ENCODE results near the gene SLC25A13.
"Not testable (repeated sequence)": the region's sequence is repeated elsewhere in the genome, so short reads cannot be mapped to it uniquely, and the experiment has no call there.

Gene SLC25A13

DNA sequence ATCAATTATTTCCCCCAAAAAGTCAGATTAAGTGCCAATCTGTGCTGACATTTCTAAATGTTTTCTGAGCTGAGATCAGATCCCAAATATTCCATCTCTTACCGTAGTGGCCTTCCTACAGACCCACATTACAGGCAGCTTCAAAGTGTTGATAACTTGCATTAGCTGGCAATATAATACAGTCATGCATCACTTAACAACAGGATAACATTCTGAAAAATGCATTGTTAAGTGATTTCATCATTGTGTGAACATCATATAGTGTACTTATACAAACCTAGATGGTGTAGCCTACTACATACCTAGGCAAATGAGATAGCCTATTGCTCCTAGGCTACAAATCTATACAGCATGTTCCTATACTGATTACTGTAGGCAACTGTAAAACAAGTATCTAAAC lies 22.4 kb downstream of the SLC25A13 start:
- no peak for DNase-seq (ENCODE audit: low read depth)

DNA sequence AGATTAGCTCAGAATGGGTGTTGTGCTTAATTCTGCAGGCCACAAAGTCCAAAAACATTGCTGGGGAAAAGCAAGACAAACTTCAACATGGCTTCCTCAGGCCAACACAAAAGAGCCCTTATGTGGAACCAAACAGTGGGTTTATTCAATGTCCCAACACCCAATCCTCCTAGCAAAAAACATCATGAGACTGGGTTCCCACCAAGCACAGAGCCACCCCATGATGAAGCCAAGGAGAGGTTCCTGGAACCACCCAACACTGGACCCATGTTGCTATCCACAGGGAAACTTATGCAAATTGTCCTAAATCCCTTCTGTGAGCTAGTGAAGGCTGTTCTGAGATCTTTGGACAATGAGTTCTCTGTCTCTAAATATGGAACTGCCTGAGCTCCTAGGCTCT lies 24.0 kb downstream of the SLC25A13 start:
- DNase-seq (ENCODE audit: low read depth) = no peak

DNA sequence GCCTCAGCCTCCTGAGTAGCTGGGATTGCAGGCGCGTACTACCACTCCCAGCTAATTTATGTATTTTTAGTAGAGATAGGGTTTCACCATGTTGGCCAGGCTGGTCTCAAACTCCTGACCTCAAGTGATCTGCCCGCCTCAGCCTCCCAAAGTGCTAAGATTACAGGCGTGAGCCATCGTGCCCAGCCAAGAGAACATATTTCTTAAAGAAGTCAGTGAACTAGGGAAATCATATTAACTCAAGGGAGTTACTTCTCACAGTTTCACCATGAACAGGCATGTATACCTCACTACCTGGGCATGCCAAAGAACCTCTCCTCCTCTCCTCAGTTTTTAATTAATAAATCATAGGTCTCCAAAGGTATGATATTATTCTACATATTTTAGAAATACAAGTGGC lies 24.5 kb downstream of the SLC25A13 start:
- DNase-seq (ENCODE audit: low read depth) = not testable (repeated sequence)

DNA sequence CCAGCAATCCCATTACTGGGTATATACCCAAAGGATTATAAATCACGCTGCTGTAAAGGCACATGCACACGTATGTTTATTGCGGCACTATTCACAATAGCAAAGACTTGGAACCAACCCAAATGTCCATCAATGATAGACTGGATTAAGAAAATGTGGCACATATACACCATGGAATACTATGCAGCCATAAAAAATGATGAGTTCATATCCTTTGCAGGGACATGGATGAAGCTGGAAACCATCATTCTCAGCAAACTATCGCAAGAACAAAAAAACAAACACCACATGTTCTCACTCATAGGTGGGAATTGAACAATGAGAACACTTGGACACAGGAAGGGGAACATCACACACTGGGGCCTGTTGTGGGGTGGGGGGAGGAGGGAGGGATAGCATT lies 28.0 kb downstream of the SLC25A13 start:
- DNase-seq (ENCODE audit: low read depth) = not testable (repeated sequence)

DNA sequence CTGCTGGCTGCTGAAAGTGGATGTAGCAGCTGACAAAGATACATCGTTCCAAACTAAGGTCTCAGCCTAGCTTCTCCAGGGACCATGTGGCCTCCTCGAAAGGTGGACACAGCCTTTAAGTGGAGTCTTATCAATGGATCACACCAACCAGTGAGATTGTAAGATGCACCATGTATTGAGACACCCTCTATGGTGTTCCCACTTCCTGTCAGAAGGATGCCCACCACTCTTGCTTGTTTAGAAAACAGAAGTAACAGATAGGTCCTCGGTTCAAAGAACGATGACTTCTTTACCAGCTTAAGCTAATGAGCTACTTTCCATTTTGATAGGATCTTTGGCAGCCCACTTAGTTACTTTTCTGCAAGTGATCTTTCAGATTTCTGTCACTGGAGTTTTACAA lies 34.3 kb downstream of the SLC25A13 start:
- DNase-seq (ENCODE audit: low read depth) = no peak

DNA sequence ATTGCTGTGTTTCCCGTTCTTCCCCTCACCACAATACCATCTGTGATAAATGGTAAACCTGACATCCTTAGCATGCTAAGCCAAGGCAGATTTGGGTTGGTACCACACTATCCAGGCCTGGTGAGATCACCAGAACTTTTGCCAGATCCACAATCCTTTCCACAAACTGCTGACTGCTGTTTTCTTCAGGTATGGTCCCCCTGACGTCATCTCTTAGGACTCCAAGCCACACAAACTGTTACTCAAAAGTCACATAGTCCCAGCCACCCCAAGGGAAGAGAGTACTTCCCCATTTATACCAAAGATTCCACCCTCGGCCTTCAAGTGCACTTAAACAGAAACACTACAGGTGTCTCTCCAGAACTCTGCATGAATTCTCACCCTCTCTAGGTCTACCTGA lies 34.8 kb downstream of the SLC25A13 start:
- DNase-seq (ENCODE audit: low read depth) = no peak

DNA sequence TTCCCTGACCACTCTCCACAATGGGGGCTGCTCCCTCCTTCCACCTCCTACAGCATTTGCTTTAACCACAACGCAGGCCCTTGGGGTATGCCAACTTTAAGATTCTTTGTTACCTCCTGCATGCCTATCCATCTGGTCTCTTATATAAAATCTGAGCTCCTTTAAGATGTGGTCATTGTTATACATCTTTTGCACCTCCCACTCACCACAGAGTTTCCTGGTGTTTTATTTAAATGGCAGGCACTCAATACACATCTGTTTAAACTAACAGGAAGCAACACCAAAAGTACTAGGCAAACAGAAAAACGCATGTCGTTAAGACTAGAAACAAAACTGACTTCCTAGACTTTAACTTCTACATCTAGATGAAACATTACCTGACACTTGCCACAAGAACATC lies 36.3 kb downstream of the SLC25A13 start:
- no peak for DNase-seq (ENCODE audit: low read depth)

DNA sequence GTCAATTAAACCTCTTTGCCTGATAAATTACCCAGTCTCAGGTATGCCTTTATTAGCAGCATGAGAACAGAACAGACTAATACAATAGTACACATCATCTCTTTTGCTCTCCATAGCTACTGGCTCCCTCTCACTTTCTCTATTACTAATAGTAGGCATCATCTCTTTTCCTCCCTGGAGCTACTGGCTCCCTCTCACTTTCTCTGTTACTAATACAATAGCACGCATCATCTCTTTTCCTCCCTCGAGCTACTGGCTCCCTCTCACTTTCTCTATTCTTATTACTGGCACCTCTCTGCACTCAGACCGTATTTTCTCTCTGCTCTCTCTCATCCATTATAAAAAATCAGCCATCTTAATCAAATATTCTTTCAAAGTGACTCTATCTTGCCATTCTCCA lies 37.1 kb downstream of the SLC25A13 start:
- DNase-seq (ENCODE audit: low read depth) = no peak

DNA sequence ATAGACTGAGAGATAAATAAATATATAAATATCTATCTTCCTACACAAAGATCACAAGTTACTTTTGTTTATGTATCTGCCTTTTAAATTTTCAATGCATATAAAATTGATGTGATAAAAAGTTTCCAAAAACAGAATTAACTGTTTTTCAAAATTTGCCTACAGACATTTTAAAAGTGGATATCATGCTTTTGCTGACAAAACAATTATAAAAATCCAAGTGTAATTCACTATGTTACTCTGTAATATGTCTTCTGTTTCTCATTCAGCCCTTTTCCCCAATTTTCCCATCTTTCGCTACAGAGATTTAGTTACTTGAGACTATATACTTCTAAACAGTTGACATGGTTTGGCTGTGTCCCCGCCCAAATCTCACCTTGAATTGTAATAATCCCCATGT lies 37.7 kb downstream of the SLC25A13 start:
- no peak for DNase-seq (ENCODE audit: low read depth)

DNA sequence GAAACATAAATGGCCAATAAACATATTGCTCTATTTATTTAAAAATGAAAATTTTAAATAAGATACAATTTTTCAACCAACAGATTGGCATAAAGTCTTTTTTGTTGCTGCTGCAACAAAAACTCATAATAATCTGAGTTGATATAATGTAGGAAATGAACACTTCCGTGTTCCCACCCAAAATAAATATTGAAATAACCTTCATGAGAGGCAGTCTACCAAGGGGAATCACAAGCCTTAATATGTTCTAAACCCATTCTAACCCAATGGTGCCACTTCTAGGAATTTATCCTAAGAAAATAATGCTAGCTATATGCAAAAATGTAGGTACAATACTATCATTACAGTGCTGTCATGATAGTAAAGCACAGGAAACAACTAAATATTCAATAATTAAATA lies 39.1 kb downstream of the SLC25A13 start:
- DNase-seq (ENCODE audit: low read depth) = no peak

DNA sequence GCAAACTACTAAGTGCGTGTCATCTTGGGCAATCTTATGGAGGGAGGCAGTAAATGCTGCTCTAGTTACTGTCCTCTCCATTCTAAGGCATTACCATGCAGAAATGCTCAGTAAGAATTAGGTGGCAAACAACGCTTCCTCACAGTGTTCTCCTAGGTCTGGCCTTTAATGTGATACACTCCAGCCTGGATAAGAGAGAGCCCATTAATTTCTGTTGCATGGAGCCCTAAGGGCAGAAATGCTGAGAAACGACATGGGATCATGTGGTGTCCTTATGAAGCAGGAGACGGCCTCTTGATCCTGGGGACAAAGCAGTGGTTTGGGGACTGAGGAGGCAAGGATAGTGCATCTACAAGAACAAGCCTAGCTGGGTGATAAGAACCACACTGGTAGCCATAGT lies 44.0 kb downstream of the SLC25A13 start:
- DNase-seq (ENCODE audit: low read depth) = no peak

DNA sequence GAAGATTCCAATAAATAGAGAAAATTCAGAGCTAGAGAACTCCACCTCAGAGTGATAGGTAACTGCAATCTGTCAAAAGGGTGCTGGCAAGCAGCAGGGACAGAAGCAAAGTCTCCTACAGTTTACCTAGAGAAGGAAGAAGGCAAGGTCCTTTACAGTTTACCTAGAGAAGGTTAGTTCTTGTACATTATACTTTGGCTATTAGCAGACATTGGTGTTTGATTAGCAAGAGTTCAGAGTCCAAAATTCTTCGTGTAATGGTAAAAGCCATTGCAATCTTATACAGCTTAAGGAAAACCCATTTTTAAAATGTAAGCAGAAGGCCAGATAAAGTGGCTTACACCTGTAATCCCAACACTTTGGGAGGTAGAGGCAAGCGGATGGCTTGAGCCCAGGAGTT lies 45.9 kb downstream of the SLC25A13 start:
- DNase-seq (ENCODE audit: low read depth) = no peak

DNA sequence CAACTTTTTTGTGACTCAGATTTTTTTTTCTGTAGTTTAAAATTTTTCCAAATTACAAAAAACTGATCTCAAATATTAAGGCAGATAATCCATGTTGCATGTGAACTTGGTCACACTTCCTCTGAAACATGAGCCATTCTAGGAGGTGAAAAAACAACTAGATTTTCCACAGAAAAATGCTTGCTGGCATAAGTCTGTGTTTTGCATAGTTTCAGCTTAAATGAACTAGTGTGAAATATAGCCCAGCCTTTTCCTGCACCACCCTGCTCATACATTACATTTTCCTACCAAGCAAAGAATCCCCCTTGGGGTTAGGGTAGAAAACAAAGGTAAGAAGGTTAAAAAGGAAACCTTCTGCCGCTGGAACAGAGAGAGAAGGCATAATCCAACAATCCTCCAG lies 48.2 kb downstream of the SLC25A13 start:
- DNase-seq (ENCODE audit: low read depth) = no peak

DNA sequence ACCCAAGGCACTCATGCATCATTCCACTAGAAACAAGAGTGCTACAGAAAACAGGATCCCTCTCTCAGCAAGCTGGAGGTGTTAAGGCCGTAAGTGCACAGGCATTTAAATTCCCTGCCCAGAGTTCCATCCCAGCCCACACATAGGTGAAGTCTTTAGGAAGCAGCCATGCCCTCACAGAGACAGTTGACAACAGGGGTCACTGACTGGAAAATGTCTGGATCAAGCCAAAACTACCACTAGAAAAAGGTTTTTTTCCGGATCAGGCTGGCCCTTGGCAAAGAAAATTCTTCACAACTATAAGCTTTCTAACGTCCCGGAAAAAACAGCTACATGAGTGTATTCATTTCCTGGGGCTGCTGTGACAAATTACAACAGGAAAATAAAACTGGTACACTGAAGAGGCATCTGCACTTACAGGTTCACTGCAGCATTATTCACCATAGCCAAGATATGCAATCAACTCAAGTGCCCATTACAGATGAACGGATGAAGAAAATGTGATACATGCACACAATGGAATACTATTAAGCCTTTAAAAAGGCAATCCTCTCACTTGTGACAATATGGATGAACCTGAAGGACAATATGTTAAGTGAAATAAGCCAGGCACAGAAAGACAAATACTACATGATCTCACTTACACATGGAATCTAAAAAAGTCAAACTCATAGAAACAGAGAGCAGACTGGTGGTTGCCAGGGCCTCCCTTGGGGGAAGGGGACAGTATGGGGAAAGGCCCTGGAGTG lies 52.5 kb downstream of the SLC25A13 start:
- no peak for DNase-seq (ENCODE audit: low read depth)

DNA sequence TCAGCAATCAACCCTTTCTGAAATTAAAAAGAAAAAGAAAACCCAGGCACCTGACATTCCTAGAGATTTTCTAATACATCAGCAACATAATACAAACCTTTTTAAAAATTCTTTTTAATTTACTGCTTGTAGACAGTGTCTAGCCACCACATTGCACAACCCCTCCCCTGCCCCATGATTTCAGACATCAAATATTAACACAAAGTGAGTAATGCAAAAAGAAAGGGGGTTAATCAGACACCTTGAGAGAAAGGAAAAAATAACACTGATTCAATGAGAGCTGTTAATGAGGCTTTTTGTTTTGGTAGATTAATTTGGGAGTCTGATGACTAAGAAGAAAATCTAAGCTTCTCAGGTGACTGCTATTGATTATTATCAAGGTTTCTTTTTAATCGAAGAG lies 55.3 kb downstream of the SLC25A13 start:
- no peak for DNase-seq (ENCODE audit: low read depth)

DNA sequence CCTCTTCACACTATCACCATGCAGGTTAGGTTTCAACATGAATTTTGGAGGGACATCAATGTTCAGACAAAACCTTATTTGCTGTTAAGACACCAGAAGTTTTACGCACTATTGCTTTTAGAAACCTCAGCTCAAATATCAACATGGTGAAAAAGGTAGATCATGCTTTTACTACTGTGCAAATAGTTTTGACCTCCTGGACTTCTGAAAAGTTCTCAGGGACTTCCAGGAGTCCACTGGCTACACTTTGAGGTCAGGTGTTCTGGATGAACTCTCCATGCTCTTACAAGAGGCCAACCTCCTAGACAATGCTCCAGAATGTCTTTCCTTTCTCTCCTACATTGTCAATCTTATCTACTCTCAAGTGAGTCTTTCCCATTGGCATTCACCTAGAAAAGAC lies 55.9 kb downstream of the SLC25A13 start:
- DNase-seq (ENCODE audit: low read depth) = no peak

DNA sequence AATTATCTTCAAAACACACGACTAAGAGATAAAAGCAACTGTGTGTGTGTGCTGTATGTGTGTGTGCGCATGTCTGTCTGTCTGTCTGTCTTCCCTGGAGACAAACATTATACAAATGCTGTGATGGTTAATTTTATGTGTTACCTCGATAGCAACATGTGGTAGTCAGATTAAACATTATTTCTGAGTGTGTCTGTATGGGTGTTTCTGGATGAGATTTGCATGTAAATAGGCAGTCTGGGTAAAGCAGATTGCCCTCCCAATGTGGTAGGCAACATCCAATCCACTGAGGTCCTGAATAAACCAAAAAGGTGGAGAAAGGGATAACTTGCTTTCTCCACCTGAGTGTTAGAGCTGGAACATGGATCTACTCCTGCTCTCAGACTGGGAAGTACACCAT lies 67.9 kb downstream of the SLC25A13 start:
- DNase-seq (ENCODE audit: low read depth) = no peak

DNA sequence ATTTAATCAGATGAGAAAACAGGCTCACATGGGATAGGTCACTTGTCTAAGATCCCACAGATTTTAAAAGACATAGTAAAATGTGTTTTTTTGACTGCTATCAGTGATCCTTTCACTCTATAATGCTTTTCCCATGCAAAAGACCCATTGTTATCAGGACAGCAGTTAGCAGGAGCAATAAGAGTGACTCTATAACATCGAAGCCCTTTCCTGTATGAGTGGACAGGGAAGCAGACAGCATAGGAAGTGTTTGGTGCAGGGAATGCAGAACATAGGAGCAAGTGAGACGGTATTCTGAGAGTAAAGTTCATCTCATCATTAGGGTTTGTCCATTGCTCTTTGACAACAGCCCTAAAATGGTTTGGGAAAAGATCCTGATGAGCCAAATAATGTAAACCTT lies 68.5 kb downstream of the SLC25A13 start:
- DNase-seq (ENCODE audit: low read depth) = no peak

DNA sequence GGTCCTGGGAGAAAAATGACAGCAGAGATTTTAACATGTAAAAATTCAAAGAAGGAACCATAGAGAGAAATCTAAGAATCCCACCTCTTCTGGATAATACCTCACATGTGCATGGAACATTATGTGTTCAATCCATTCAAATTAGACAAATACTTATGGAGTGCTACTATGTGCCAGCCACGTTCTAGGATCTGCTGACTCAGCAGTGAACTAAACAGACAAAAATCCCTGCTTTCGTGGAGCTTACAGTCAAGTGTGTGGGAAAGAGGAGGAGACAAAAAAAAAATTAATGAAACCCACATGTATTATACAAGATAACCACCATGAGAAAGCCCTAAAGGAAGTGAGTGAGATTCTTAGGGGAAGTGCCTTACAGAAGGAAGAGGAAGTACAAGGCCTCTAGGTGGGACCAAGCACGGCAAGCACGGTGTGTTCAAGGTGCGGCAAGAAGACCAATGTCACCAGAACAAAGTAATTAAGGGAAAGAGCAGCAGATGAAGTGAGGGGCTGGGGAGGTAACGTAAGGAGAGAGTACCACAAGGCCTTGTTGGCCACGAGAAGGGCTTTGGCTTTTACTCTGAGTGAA lies 71.0 kb downstream of the SLC25A13 start:
- DNase-seq (ENCODE audit: low read depth) = no peak

DNA sequence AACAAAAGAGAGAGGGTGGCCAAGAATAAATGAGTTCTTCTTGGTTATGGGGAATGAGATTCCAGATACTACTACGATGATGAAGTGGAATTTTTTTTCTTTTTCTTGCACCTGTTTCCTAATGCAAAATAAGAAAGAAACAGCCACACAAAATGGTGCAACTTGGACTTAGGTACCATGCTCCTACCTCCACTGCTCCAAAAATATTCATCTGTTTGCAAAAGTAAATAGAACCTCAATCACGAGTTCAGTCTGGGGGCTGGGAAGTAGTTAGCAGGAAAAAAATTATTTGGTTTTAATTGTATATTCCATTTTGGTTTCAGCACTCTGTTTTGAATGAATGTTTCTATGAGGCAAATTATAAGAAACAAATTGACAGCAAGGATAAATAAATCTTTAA lies 73.5 kb downstream of the SLC25A13 start:
- no peak for DNase-seq (ENCODE audit: low read depth)

DNA sequence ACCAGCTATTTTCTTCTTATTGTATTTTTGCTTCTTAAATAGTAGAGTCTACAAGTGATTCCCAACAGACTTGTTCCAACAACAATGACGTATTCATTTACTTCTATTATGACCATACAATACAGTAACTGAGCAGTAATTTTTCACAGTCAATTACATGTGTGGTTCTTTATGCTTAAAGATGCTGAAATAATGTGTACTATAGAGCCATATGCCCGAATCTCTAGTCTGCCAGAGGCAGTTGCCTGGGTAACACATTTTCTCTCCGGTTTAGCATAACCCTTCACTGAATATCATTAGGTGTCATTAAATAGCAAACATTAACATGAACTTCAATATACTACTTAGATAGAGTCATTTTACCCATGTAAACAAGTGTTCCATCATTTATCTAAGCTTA lies 75.0 kb downstream of the SLC25A13 start:
- DNase-seq (ENCODE audit: low read depth) = no peak

DNA sequence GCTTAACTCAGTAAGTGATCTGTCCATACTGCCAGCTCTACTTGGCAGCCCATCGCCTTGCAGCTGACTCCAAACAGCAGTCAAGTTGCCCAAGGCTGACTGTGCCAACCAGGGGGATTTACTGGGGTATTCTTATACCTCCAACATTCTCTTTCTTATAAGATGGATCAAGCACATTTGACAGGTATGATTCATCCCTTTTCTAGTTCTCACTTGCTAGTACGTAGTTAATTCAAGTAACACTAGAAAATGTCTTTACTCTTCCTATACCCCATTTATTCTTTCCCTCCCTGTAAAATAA lies 77.0 kb downstream of the SLC25A13 start:
- no peak for DNase-seq (ENCODE audit: low read depth)

DNA sequence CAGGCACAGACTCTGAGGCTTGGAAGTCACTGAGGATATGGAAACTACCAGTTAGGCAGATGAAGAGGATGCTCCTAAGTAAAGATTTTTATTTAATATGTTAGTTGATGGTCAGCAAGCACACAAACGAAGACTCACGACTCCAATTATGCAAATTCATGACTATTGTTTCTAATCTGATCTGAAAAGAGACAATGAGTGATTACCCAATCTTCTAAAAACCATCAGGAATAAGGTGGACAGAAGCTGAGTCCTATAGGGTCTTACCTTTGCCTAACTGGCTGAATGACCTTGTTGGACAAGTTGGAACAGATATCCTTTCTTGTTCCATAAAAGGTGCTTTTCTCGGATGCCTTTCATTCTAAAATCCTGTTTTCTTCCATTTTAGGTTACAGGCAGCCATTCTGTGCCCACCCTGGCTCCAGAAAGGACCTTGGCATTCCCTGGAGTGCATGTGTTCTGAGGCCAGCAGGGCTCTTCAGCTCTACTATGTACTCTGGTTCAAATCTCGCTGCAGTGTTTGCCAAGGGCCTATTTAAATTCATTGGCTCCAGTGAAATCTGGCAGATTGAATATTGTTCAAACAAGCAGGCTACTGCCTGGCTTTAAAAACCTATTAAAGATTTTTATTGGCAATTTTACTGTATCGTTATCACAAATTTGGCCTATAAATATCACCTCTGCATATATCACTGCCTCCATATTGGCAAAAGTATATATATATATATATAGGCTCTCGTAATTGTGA lies 77.5 kb downstream of the SLC25A13 start:
- DNase-seq (ENCODE audit: low read depth) = no peak

DNA sequence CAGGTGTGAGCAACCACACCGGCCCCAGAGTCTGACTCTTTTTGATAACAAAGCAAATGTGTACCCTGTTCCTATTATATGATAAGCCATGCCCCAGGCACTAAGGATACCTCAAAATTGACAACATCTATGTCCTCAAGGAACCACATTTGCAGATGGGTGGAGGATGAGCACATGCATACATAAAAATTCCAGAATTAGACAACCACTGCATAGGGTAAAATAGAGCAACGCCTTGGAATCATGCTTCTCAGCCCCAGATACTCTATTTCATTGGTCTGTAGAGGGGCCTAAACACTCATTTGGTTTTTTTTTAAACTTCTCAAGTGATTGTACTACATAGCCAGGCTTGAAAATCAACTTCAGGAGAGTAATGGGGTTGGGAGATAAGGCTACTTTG lies 78.7 kb downstream of the SLC25A13 start:
- DNase-seq (ENCODE audit: low read depth) = no peak
